ENCODE data around the gene TYROBP.
"Not testable (repeated sequence)": the region's sequence is repeated elsewhere in the genome, so short reads cannot be mapped to it uniquely, and the experiment has no call there.

Gene TYROBP

GRCh38 chr19:35931874-35932202 lies 23.7 kb upstream of the TYROBP start:
- DNase-seq (ENCODE audit: low spot score), result no peak

DNA sequence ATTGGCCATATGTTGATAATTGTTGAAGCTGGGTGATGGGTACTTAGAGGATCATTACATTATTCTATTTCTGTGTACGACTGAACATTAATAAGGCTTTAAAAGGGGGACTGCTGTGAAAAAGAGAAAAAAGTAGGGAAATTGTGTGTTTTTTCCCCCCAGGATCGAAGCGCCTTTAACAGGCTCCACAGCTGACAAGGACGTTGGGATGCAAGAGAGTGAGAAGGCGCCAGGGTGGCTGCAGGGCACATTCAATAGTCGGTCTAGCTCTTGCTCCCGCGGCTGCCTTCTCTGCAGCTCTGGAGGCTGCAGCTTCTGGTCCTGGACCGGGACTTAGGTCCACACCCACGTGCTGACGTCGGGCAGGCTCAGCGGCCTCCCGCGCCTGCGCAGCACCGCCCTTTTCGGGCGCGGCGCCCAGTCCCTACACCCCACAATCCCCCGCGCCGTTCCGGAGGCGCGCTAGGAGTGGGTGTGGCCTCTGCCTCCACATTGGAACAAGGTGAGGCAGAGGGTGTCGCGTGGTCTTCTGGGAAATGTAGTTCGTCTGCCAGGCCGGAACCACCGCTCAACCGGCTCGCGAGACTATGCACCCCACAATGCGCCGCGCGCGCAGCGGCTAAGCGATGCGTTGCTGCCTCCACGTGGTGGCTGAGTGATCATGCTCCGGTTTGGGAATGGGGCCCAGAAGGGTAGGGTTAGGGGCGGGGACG lies 23.2 kb upstream of the TYROBP start:
- peak; percentile 100 for DNase-seq (ENCODE audit: low spot score)

- peak; percentile 58 for DNase-seq (ENCODE audit: low spot score)
Observed at GRCh38 chr19:35929876-35930275, 21.8 kb upstream of the TYROBP start.

GRCh38 chr19:35928507-35928906 lies 20.4 kb upstream of the TYROBP start:
- DNase-seq (ENCODE audit: low spot score), result no peak

DNA sequence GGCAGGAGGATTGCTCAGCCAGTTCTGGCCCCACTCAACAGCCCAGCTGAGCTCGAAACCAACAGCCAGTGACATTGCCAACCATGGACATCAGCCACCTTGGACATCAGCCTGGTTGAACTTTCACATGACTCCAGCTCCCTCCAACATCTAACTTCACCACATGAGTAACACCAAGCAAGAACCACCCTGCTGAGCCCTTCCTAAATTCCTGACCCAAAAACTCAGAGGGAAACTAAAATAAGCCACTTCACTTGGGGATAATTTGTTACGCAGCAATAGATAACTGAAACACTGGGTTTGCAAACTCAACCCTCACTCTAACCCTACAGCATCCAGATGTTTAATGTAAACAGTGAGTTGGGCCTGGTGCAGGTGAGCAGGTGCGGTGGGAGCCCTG lies 17.4 kb upstream of the TYROBP start:
- no peak for DNase-seq (ENCODE audit: low spot score)

GRCh38 chr19:35921012-35921411 lies 12.9 kb upstream of the TYROBP start:
- no peak for DNase-seq (ENCODE audit: low spot score)

DNA sequence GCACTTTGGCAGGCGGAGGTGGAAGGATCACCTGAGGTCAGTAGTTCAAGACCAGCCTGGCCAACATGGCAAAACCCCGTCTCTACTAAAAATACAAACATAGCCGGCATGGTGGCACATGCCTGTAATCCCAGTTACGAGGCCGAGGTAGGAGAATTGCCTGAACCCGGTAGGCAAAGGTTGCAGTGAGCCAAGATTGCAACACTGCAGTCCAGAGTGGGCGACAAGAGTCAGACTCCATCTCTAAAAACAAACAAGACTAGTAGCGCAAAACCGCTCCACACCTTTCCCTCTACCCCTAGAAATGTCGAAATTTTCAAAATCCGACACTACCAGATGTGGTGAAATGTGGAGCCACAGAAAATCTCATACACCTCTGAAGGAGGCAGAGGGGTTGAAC lies 11.2 kb upstream of the TYROBP start:
- DNase-seq (ENCODE audit: low spot score), result no peak

DNA sequence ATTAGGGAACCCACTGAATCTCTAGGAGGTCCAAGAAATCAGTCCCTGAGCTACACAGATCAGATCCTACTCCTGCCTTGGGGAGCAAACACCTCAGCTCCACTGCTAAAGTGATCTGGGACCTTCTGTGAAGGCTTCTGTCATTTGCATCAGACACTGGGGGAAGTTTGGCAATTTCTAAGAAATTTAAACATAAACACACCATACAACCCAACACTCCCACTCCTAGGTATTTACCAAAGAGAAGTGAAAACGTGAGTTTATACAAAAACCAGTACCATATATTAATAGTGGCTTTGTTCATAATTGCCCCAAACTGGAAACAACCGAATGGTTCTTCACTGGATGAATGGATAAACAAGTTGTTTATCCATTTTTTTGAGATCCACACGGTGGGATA lies 7.3 kb upstream of the TYROBP start:
- DNase-seq (ENCODE audit: low spot score), result no peak

DNA sequence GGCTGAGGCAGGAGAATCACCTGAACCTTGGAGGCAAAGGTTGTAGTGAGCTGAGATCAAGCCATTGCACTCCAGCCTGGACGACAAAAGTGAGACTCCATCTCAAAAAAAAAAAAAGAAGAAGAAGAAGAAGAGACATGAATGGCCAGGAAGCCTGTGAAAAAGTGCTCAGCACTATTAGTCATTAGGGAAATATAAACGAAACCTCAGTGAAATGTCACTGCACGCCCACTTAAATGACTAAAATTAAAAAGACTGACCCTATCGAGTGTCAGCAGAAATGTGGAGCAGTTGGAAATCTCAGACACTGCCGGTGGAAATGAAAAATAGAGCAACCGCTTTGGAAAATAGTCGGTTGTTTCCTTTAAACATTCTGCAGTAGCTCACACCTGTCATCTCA lies 5.5 kb upstream of the TYROBP start:
- no peak for DNase-seq (ENCODE audit: low spot score)

- peak; percentile 41 for DNase-seq (ENCODE audit: low spot score)
Observed at GRCh38 chr19:35911790-35912189, 3.7 kb upstream of the TYROBP start.

GRCh38 chr19:35911173-35911572 lies 3.1 kb upstream of the TYROBP start:
- DNase-seq (ENCODE audit: low spot score), result no peak

DNA sequence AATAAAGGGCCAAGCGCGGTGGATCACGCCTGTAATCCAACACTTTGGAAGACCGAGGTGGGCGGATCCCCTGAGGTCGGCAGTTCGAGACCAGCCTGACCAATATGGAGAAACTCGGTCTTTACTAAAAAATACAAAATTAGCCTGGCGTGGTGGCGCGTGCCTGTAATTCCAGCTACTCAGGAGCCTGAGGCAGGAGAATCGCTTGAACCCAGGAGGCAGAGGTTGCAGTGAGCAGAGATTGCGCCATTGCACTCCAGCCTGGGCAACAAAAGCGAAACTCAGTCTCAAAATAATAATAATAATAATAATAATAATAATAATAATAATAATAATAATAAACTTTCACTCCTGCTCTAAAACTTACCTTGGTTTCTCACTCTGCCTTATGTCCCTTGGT lies 2.3 kb upstream of the TYROBP start:
- not testable (repeated sequence) for DNase-seq (ENCODE audit: low spot score)

- DNase-seq (ENCODE audit: low spot score), result no peak
Observed at GRCh38 chr19:35909684-35910035, 1.6 kb upstream of the TYROBP start.

DNA sequence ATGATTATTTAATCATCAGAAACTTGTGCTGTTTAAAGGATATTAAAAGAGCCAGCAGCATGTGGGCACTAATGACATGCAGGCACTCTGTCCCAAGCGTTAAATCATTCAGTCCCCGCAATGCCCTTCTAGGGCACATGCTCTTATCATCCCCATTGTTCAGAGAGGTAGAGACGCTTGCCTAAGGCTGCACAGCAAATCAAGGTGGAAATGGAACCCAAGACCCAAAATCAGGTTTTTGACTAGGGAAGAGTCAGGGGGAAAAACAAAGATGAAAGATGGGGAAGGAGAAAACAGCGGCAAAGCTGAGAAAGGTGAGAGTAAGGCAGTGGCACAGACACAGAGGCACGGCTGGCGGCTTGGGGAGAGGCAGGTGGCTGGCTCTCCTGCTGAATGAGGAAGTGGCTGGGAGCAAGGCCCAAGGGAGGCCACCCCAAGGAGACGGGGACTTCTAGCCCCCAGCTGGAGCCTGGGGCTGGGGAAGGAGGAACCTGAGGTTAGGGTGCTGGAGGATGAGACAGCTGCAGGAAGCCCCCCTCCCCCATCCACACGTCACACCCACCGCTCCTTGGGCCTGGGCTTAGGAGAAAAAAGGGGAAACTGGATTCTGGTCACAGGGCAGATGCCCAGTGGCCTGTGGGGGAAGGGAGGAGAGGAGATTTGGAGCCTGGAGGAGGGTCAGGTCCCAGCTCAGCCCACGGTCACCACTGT lies 1.0 kb upstream of the TYROBP start:
- peak; percentile 27 for DNase-seq (ENCODE audit: low spot score)

- no peak for DNase-seq (ENCODE audit: low spot score)
Observed at GRCh38 chr19:35907377-35907745, 734 bp downstream of the TYROBP start.

DNA sequence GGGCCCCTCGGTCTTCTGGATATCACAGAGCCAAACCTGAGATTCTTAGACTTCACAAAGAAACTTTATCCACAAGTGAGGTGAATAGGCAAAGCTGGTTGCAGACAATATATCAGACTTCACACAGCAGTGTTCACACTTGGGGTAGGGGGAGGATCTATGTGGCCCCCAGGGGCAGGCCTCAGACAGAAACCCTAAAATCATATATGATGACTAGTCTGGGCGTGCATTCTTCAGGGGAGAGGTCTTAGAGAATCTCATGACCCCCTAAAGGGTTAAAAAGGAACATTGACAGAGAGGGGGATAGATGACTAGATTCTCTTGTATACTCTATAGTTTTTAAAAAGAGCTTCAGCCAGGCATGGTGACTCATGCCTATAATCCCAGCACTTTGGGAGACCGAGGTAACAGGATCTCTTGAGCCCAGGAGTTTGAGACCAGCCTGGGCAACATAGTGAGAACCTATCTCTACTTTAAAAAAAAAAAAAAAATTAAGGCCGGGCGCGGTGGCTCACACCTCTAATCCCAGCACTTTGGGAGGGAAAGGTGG lies 2.8 kb downstream of the TYROBP start:
- no peak for DNase-seq (ENCODE audit: low spot score)

GRCh38 chr19:35904311-35905068 lies 3.6 kb downstream of the TYROBP start:
- no peak for DNase-seq (ENCODE audit: low spot score)

GRCh38 chr19:35903550-35904179 lies 4.4 kb downstream of the TYROBP start:
- DNase-seq (ENCODE audit: low spot score), result peak; percentile 88

GRCh38 chr19:35902870-35903475 lies 5.1 kb downstream of the TYROBP start:
- DNase-seq (ENCODE audit: low spot score), result no peak

- peak; percentile 42 for DNase-seq (ENCODE audit: low spot score)
Observed at GRCh38 chr19:35901854-35902661, 6.0 kb downstream of the TYROBP start, which contains the start of gene HCST. HCST (plus strand) TSS chr19:35902529; CDS start chr19:35902594, 65 bp downstream.

DNA sequence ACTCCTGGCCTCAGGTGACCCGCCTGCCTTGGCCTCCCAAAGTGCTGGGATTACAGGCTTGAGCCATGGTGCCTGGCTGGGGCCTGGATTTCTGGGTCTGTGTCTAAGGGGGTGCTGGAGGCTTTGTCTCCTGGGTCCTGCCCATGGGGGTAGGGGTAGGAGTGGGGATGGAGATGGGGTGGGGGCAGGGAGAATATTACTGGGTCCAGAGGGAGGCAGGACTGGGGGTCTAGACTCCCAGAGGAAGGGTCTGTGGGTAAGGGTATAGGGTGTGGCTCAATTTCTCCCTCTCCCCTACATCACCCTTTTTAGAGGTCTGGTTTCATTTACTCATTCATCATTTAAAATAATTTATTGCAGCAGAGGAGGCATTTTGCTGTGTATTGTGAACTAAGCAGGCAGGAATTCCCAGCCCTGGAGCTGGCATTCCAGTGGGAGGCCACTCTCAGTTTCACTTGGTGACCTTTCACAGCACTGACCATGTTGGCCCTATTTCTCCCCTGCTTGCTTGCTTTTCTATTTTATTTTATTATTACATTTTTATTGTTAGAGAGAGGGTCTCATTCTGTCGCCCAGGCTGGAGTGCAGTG lies 6.9 kb downstream of the TYROBP start:
- DNase-seq (ENCODE audit: low spot score), result no peak
